Measurements from ENCODE around the gene CDK17. TPM values are rescaled to one million over a fixed set of nuclear protein-coding genes. Genes with fewer than 3 reads are reported as not detected.

CDK17 gene
- total and polyA plus RNA-seq, 9 of the 15 experiments (the other 6 are each of a cell fraction or from before 2014, with no cell fraction given) = 4.8 to 39.3 (median 21.6) TPM

- TF ChIP-seq TEAD4 (IDR thresholded peaks at IDR 0.05; ENCODE audit: low read length) (no peak), TEAD4 (CRISPR knock-in tag; IDR thresholded peaks at IDR 0.05; ENCODE audit: borderline replicate concordance) (no peak), TAL1 (IDR thresholded peaks at IDR 0.05) (no peak), FOS (IDR thresholded peaks at IDR 0.05; ENCODE audit: extremely low read depth, insufficient read length) (no peak), ZFP30 (CRISPR knock-in tag; IDR thresholded peaks at IDR 0.05; ENCODE audit: borderline replicate concordance) (no peak), HDAC6 (IDR thresholded peaks at IDR 0.05; ENCODE audit: low read depth, low read length) (no peak), TCFL5 (CRISPR knock-in tag; conservative IDR thresholded peaks at IDR 0.05) (no peak), NELFE (IDR thresholded peaks at IDR 0.05; ENCODE audit: insufficient read depth, insufficient read length) (no peak), PHTF2 (CRISPR knock-in tag; IDR thresholded peaks at IDR 0.05) (no peak), RAD51 (IDR thresholded peaks at IDR 0.05; ENCODE audit: borderline replicate concordance, low read depth) (no peak), TSC22D4 (tag; IDR thresholded peaks at IDR 0.05) (no peak), LARP7 (IDR thresholded peaks at IDR 0.05) (0 out of 2 replicates have a peak, but pooled peaks have one; percentile 27), PATZ1 (CRISPR knock-in tag; IDR thresholded peaks at IDR 0.05; ENCODE audit: borderline replicate concordance) (no peak), C11orf30 (IDR thresholded peaks at IDR 0.05; ENCODE audit: low read depth) (no peak), STAG1 (CRISPR knock-in tag; IDR thresholded peaks at IDR 0.05; ENCODE audit: borderline replicate concordance) (no peak), SMARCA5 (IDR thresholded peaks at IDR 0.05) (0 out of 2 replicates have a peak, but pooled peaks have one; percentile 19), ATF7 (IDR thresholded peaks at IDR 0.05) (no peak), ZEB2 (IDR thresholded peaks at IDR 0.05) (no peak), SNIP1 (IDR thresholded peaks at IDR 0.05; ENCODE audit: low read depth) (no peak), NR4A1 (CRISPR knock-in tag; IDR thresholded peaks at IDR 0.05) (no peak), NR4A1 (tag; IDR thresholded peaks at IDR 0.05) (no peak), SNRNP70 (optimal IDR thresholded peaks at IDR 0.05; ENCODE audit: low read depth, low read length) (no peak), RFX5 (IDR thresholded peaks at IDR 0.05; ENCODE audit: low read depth, low read length) (no peak), ARID2 (IDR thresholded peaks at IDR 0.05) (no peak), PBX2 (CRISPR knock-in tag; IDR thresholded peaks at IDR 0.05; ENCODE audit: low read depth) (no peak), PBX2 (tag; conservative IDR thresholded peaks at IDR 0.05; ENCODE audit: low read depth) (0 out of 2 replicates have a peak, but pooled peaks have one; percentile 17), TBP (optimal IDR thresholded peaks at IDR 0.05; ENCODE audit: low read depth, low read length) (peak; percentile 16), ZC3H4 (CRISPR knock-in tag; IDR thresholded peaks at IDR 0.05; ENCODE audit: borderline replicate concordance) (no peak), ZNF239 (CRISPR knock-in tag; IDR thresholded peaks at IDR 0.05) (no peak), ZNF717 (CRISPR knock-in tag; IDR thresholded peaks at IDR 0.05) (no peak)
Measured at GRCh38 chr12:96398424-96399119, 1.7 kb downstream of the CDK17 start (continued).

Data from K562 (cell line).